K562 (cell line): ENCODE measurements around the gene COX4I2. TPM values are rescaled to one million over a fixed set of nuclear protein-coding genes. Genes with fewer than 3 reads are reported as not detected.

Source experiments
- FIP1L1 ChIP-seq: fragments of 200-400 bp; formaldehyde crosslinking; IDR thresholded peaks from 2 replicates; pipeline ENCODE4 v1.6.1; 2018; ENCODE audit warnings: mild to moderate bottlenecking, low read depth, low read length; ENCODE audit not compliant: poor library complexity, severe bottlenecking
- GTF2E2 ChIP-seq: fragments of 200-800 bp; sonication (Bioruptor generic); IDR thresholded peaks from 2 replicates; pipeline ENCODE4 v1.6.1; 2016; ENCODE audit warnings: missing genetic modification characterization, missing compliant biosample characterization
- KLF1 ChIP-seq: fragments of 450-650 bp; IDR thresholded peaks from 2 replicates; pipeline ENCODE4 v1.6.1; 2016; ENCODE audit warnings: missing genetic modification characterization, missing compliant biosample characterization
- KLF13 ChIP-seq: fragments of 450-650 bp; IDR thresholded peaks from 2 replicates; pipeline ENCODE4 v1.6.1; 2016; ENCODE audit warnings: missing genetic modification characterization, low read depth, mild to moderate bottlenecking, missing compliant biosample characterization, moderate library complexity, borderline replicate concordance
- LCOR ChIP-seq: sonication (generic); formaldehyde crosslinking; IDR thresholded peaks from 2 replicates; pipeline ENCODE4 v1.8.0; 2022; ENCODE audit warnings: mild to moderate bottlenecking, missing genetic modification reagents
- MYBL2 ChIP-seq, 2 experiments: fragments of 450-650 bp in 1 of 2; sonication (generic) in 1 of 2; formaldehyde crosslinking in 1 of 2; IDR thresholded peaks; 2 replicates each; pipeline versions ENCODE4 v1.6.1 to v1.8.1; 2017 to 2022; ENCODE audit warnings: borderline replicate concordance in 1 of 2, inconsistent platforms in 1 of 2, low read depth in 1 of 2, mild to moderate bottlenecking in 1 of 2, missing genetic modification reagents in 1 of 2, moderate library complexity in 1 of 2
- PCBP1 ChIP-seq: fragments of 200-400 bp; formaldehyde crosslinking; IDR thresholded peaks from 2 replicates; pipeline ENCODE4 v1.6.1; 2018; ENCODE audit warnings: mild to moderate bottlenecking, low read depth, low read length; ENCODE audit not compliant: poor library complexity, severe bottlenecking
- POLR2H ChIP-seq: IDR thresholded peaks from 2 replicates; pipeline ENCODE4 v1.6.1; 2016; ENCODE audit warnings: missing genetic modification characterization, low read depth, mild to moderate bottlenecking, control low read depth, missing compliant biosample characterization, moderate library complexity
- POU5F1 ChIP-seq: fragments of 150-350 bp; IDR thresholded peaks from 2 replicates; pipeline ENCODE4 v1.6.1; 2014; ENCODE audit warnings: borderline replicate concordance, low read length, low read depth, mild to moderate bottlenecking; ENCODE audit not compliant: partially characterized antibody
- TSC22D4 ChIP-seq: fragments of 450-650 bp; IDR thresholded peaks from 2 replicates; pipeline ENCODE4 v1.6.1; 2016; ENCODE audit warnings: missing genetic modification characterization, missing biosample characterization, control low read depth
- U2AF1 ChIP-seq: fragments of 200-400 bp; formaldehyde crosslinking; optimal IDR thresholded peaks from 2 replicates; pipeline ENCODE3; 2017; ENCODE audit warnings: mild to moderate bottlenecking, low read depth, low read length, moderate library complexity
- USF2 ChIP-seq: sonication (generic); formaldehyde crosslinking; IDR thresholded peaks from 2 replicates; pipeline ENCODE4 v1.5.0; 2020; ENCODE audit warnings: missing genetic modification reagents
- XRCC4 ChIP-seq: IDR thresholded peaks from one replicate; pipeline ENCODE4 v1.6.1; 2011; ENCODE audit not compliant: insufficient read depth, insufficient read length; ENCODE audit errors: extremely low read depth
- XRCC5 ChIP-seq: fragments of 200-400 bp; formaldehyde crosslinking; IDR thresholded peaks from 2 replicates; pipeline ENCODE4 v1.6.1; 2017; ENCODE audit warnings: low read depth, mild to moderate bottlenecking, low read length
- ZBTB1 ChIP-seq: sonication (generic); formaldehyde crosslinking; IDR thresholded peaks from 2 replicates; pipeline ENCODE4 v1.8.1; 2023; ENCODE audit warnings: missing genetic modification reagents, low read depth, mild to moderate bottlenecking, borderline replicate concordance
- ZMIZ1 ChIP-seq, 2 experiments: fragments of 150-350 bp in 1 of 2; IDR thresholded peaks; 2 replicates each; pipeline ENCODE4 v1.6.1; 2012 to 2016; ENCODE audit warnings: low read depth in 2 of 2, low read length in 2 of 2, mild to moderate bottlenecking in 1 of 2, moderate library complexity in 1 of 2
- ZNF140 ChIP-seq: fragments of 250-450 bp; sonication (Bioruptor Pico); IDR thresholded peaks from 2 replicates; pipeline ENCODE4 v1.8.0; 2021; ENCODE audit warnings: moderate library complexity, mild to moderate bottlenecking, inconsistent platforms
- ZNF23 ChIP-seq: fragments of 250-450 bp; sonication (Bioruptor Pico); IDR thresholded peaks from 2 replicates; pipeline ENCODE4 v1.4.0; 2020; ENCODE audit warnings: mild to moderate bottlenecking
- ZNF324 ChIP-seq: fragments of 250-450 bp; sonication (Bioruptor Pico); IDR thresholded peaks from 2 replicates; pipeline ENCODE4 v1.4.0; 2020; ENCODE audit warnings: mild to moderate bottlenecking
- ZNF584 ChIP-seq: fragments of 200-800 bp; sonication (Bioruptor generic); IDR thresholded peaks from 2 replicates; pipeline ENCODE4 v1.6.1; 2016; ENCODE audit warnings: low read depth, mild to moderate bottlenecking, missing genetic modification characterization, missing compliant biosample characterization
- ZNF696 ChIP-seq: fragments of 250-450 bp; sonication (Bioruptor Pico); conservative IDR thresholded peaks from 2 replicates; pipeline ENCODE4 v1.4.0; 2020; ENCODE audit warnings: mild to moderate bottlenecking, moderate library complexity
- ZNF778 ChIP-seq: fragments of 450-650 bp; formaldehyde crosslinking; IDR thresholded peaks from 2 replicates; pipeline ENCODE4 v1.4.0; 2020; ENCODE audit warnings: mild to moderate bottlenecking, moderate library complexity
- ZNF79 ChIP-seq: fragments of 250-450 bp; sonication (Bioruptor Pico); IDR thresholded peaks from 2 replicates; pipeline ENCODE4 v1.4.0; 2020; ENCODE audit warnings: low read depth, mild to moderate bottlenecking, moderate library complexity
- ZZZ3 ChIP-seq: fragments of 450-650 bp; IDR thresholded peaks from 2 replicates; pipeline ENCODE4 v1.6.1; 2016; ENCODE audit warnings: antibody characterized with exemption, mild to moderate bottlenecking, moderate library complexity
- polyA plus RNA-seq, 8 experiments: library from polyadenylated mRNA; depleted of rRNA in 4 of 8; stranded (reverse) in 5 of 8; unstranded in 3 of 8; fragments of >200 nt; fragmentation: Nextera tagmentation in 2 of 8; fragmentation: Illumina TruSeq in 1 of 8; extraction: Ambion mirVana in 2 of 8; extraction: Trizol in 1 of 8; gene quantifications; 2 replicates each; pipeline versions ENCODE4 v1.2.1 to v1.2.3, GENCODE V29; 2011 to 2014; ENCODE audit warnings: inconsistent platforms in 1 of 8, missing spikeins in 1 of 8
- total RNA-seq, 7 experiments: library from RNA; depleted of rRNA in 6 of 7; stranded (reverse); fragments of >200 nt in 6 of 7; fragmentation: Illumina TruSeq in 2 of 7; extraction: Trizol in 2 of 7; gene quantifications; 2 replicates each; pipeline versions ENCODE4 v1.2.1 to v1.2.3, GENCODE V29; 2011 to 2021; ENCODE audit warnings: low replicate concordance in 1 of 7

Gene COX4I2
- total and polyA plus RNA-seq, 9 of the 15 experiments (the other 6 are each of a cell fraction or from before 2014, with no cell fraction given): not detected

- TF ChIP-seq ZMIZ1 (IDR thresholded peaks at IDR 0.05; ENCODE audit: low read depth in 2 of 2, low read length in 2 of 2): peak in 1 of 2 experiments; percentile 82; a peak in 2 of 4 replicates
- TF ChIP-seq ZNF584 (CRISPR knock-in tag): no peak
- TF ChIP-seq USF2 (CRISPR knock-in tag): no peak
- TF ChIP-seq ZZZ3: no peak
- no peak for TF ChIP-seq XRCC4
- no peak for TF ChIP-seq KLF13 (tag)
- TF ChIP-seq ZNF696 (CRISPR knock-in tag): no peak
- peak; percentile 93 for TF ChIP-seq FIP1L1
- peak; percentile 48 for TF ChIP-seq PCBP1
- TF ChIP-seq ZNF778: no peak
- no peak; the same call in 1 of the 2 replicates for TF ChIP-seq XRCC5
- TF ChIP-seq ZNF79: no peak
- no peak for TF ChIP-seq ZNF324
- no peak for TF ChIP-seq KLF1 (tag)
- TF ChIP-seq MYBL2 (IDR thresholded peaks at IDR 0.05; ENCODE audit: low read depth): peak; percentile 86
- no peak for TF ChIP-seq MYBL2 (CRISPR knock-in tag; IDR thresholded peaks at IDR 0.05; ENCODE audit: borderline replicate concordance)
- no peak for TF ChIP-seq LCOR (CRISPR knock-in tag)
- TF ChIP-seq U2AF1: peak; percentile 84
- TF ChIP-seq ZBTB1 (CRISPR knock-in tag): 0 out of 2 replicates have a peak, but pooled peaks have one; percentile 61
- TF ChIP-seq POLR2H: peak; percentile 98
- TF ChIP-seq ZNF140 (CRISPR knock-in tag): no peak
- TF ChIP-seq TSC22D4: no peak
- TF ChIP-seq POU5F1: no peak
- TF ChIP-seq GTF2E2: peak; percentile 97
- TF ChIP-seq ZNF23 (CRISPR knock-in tag): no peak
These were observed 32.4 kb upstream of the COX4I2 start, which contains the start of gene ID1 (continued) for GRCh38 chr20:31605031-31605901.
